ENCODE results near the gene MACC1. TPM values are rescaled to one million over a fixed set of nuclear protein-coding genes. Genes with fewer than 3 reads are reported as not detected.

MACC1 gene
- total and polyA plus RNA-seq, 2 of the 13 experiments (the other 11 are each of a cell fraction or from before 2014, with no cell fraction given): 0.04 TPM; not detected in 1

DNA sequence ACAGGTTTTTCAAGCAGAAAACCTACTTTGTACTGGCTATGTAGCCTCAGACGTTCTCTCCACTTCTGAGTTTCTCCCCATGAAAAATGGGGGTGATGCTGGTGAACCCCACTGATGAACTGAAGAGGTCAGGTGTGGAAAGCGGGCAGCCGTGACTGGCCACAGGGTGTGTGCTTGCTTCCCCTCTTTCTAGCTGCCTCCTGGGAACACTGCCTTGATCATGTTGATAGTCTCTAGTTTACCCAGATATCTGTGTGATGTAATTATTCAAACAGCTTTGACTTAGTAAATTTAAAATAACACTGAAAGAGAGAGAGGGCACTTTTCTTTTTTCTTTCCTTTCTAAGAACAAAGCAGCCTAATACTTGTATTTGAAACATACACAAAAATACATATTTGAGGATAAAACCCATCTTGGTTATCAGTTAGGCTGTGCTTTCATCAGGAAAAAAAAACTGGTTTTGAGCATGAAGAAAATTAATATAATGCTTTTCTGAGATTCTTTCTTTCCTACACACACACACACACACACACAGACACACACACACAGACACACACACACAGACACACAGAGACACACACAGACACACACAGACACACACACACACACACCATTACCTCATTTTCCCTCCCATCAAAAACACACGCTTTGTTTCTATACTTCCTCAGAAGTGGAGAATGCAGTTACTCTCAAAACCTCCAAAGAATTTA lies 76.7 kb downstream of the MACC1 start:
- no peak for TF ChIP-seq BRD4 (CRISPR knock-in tag; IDR thresholded peaks at IDR 0.05)
- TF ChIP-seq, protein P1, sequence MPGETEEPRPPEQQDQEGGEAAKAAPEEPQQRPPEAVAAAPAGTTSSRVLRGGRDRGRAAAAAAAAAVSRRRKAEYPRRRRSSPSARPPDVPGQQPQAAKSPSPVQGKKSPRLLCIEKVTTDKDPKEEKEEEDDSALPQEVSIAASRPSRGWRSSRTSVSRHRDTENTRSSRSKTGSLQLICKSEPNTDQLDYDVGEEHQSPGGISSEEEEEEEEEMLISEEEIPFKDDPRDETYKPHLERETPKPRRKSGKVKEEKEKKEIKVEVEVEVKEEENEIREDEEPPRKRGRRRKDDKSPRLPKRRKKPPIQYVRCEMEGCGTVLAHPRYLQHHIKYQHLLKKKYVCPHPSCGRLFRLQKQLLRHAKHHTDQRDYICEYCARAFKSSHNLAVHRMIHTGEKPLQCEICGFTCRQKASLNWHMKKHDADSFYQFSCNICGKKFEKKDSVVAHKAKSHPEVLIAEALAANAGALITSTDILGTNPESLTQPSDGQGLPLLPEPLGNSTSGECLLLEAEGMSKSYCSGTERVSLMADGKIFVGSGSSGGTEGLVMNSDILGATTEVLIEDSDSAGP (CRISPR knock-in tag; IDR thresholded peaks at IDR 0.05; ENCODE audit: borderline replicate concordance): no peak
- TF ChIP-seq MAZ (IDR thresholded peaks at IDR 0.05; ENCODE audit: borderline replicate concordance, low read depth, low read length): no peak
- TF ChIP-seq MAZ (CRISPR knock-in tag; IDR thresholded peaks at IDR 0.05; ENCODE audit: low read depth): no peak
- TF ChIP-seq TARDBP (CRISPR knock-in tag; IDR thresholded peaks at IDR 0.05): no peak
- TF ChIP-seq GMEB1 (CRISPR knock-in tag; IDR thresholded peaks at IDR 0.05; ENCODE audit: borderline replicate concordance): no peak
- Histone ChIP-seq H3K27me3 (ENCODE audit: control insufficient read depth in 1 of 2, insufficient read depth in 2 of 2, low read length in 2 of 2) (no peaks in the 10 kb centered on the region), H3K27ac (ENCODE audit: extremely low read length, insufficient read depth, low read length) (no peak overlapping the region), H3K36me3 (replicated peaks in 1 of 2; ENCODE audit: control insufficient read depth in 1 of 2, insufficient read depth in 2 of 2, low read length in 2 of 2) (no peaks in the 10 kb centered on the region), H3K9me3 (ENCODE audit: low read length) (no peaks in the 10 kb centered on the region), H3K4me1 (ENCODE audit: insufficient read depth, low read length) (no peaks in the 10 kb centered on the region), H3K4me3 (replicated peaks in 1 of 3; ENCODE audit: insufficient read depth in 1 of 3, low read depth in 2 of 3, low read length in 3 of 3) (no peak overlapping the region), H3K9ac (ENCODE audit: insufficient read depth, low read depth, low read length) (no peak overlapping the region), H3K4me2 (ENCODE audit: low read depth, low read length) (no peak overlapping the region), H4K20me1 (ENCODE audit: insufficient read depth, low read length) (no peaks in the 10 kb centered on the region), H3K79me2 (ENCODE audit: insufficient read depth, low read length) (no peaks in the 10 kb centered on the region), H2AFZ (ENCODE audit: low read length) (peak overlapping the region; percentile 6)
- ChIA-PET POLR2A (no interaction called here), CTCF (ENCODE audit: low intra/inter-chr PET ratio, low total read pairs) (no interaction called here)
- no TSS peak for BruUV-seq (replicated peaks)
- ATAC-seq (no peak), DNase-seq (ENCODE audit: low spot score) (no peak), FAIRE-seq (no peak)
- in situ Hi-C loops (cut with HindIII; ENCODE audit: extremely low pct_ligation_motif_present, low pct_unique_long_range_greater_than_20kb): no loop called here
- 1% methylated on average over 4 of the region's 4 CpGs for WGBS (ENCODE audit: low lambda C conversion rate)
- intact Hi-C loops (cut with micrococcal nuclease; ENCODE audit: unreplicated experiment): no loop called here
